Fibroblast of gingiva (primary cell): ENCODE measurements around the gene DNM1.
"Not testable (repeated sequence)": the region's sequence is repeated elsewhere in the genome, so short reads cannot be mapped to it uniquely, and the experiment has no call there.

Source experiments
- DNase-seq: peaks from one replicate; pipeline ENCODE4 v3.0.0-alpha.2; 2011; ENCODE audit warnings: low read depth

DNM1 gene

GRCh38 chr9:128225770-128226411 lies 22.7 kb downstream of the DNM1 start:
- DNase-seq: no peak

- no peak for DNase-seq
These were observed 23.2 kb downstream of the DNM1 start for GRCh38 chr9:128226412-128226801.

GRCh38 chr9:128230897-128231296 lies 27.7 kb downstream of the DNM1 start:
- not testable (repeated sequence) for DNase-seq

- DNase-seq: peak; percentile 32
These were observed 28.7 kb downstream of the DNM1 start for GRCh38 chr9:128231638-128232527.

GRCh38 chr9:128232528-128233428 lies 29.6 kb downstream of the DNM1 start:
- no peak for DNase-seq

- DNase-seq: no peak
These were observed 30.7 kb downstream of the DNM1 start for GRCh38 chr9:128233817-128234406.

GRCh38 chr9:128242124-128242523 lies 38.9 kb downstream of the DNM1 start:
- no peak for DNase-seq

GRCh38 chr9:128242828-128243214 lies 39.6 kb downstream of the DNM1 start:
- DNase-seq: no peak

GRCh38 chr9:128243215-128244018 lies 40.2 kb downstream of the DNM1 start:
- peak; percentile 66 for DNase-seq

- no peak for DNase-seq
These were observed 41.1 kb downstream of the DNM1 start for GRCh38 chr9:128244091-128244836.

- peak; percentile 95 for DNase-seq
These were observed 41.7 kb downstream of the DNM1 start for GRCh38 chr9:128244837-128245231.

- peak; percentile 46 for DNase-seq
These were observed 42.4 kb downstream of the DNM1 start for GRCh38 chr9:128245421-128246151.

GRCh38 chr9:128246471-128246870 lies 43.3 kb downstream of the DNM1 start:
- DNase-seq: no peak

GRCh38 chr9:128247226-128247803 lies 44.1 kb downstream of the DNM1 start:
- DNase-seq: no peak

- DNase-seq: no peak
These were observed 46.4 kb downstream of the DNM1 start for GRCh38 chr9:128249558-128249907.

GRCh38 chr9:128249908-128250838 lies 47.0 kb downstream of the DNM1 start:
- peak; percentile 76 for DNase-seq

- no peak for DNase-seq
These were observed 47.9 kb downstream of the DNM1 start for GRCh38 chr9:128250839-128251731.
